ENCODE data around the gene BCAS3.
A peak's percentile ranks its signal among the peaks of the same experiment; 100 is the strongest.

The BCAS3 gene

GRCh38 chr17:60675997-60676396, 1.7 kb upstream of the BCAS3 start:
- no peak for DNase-seq (ENCODE audit: low read depth)

- no peak for DNase-seq (ENCODE audit: low read depth)
Observed at GRCh38 chr17:60676758-60677307, 818 bp upstream of the BCAS3 start.

- DNase-seq (ENCODE audit: low read depth) = no peak
Observed at GRCh38 chr17:60678118-60678444, 430 bp downstream of the BCAS3 start.

DNA sequence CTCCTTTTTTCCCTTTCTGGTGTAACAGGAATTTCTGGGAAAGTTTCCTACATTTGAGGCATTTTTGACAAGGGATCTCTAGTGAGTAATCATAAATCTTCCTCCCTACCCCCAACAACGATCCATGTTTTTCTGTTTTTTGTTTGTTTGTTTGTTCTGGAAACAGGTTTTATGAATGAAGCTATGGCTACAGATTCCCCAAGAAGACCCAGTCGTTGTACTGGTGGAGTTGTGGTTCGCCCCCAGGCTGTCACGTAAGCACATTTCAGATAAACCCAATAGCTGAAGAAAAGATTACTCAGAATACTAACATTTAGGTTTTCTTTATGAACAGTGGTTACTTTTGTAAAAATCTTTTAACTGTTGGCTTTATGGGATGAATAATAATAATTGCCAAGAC, 1.6 kb downstream of the BCAS3 start:
- DNase-seq (ENCODE audit: low read depth) = no peak

DNA sequence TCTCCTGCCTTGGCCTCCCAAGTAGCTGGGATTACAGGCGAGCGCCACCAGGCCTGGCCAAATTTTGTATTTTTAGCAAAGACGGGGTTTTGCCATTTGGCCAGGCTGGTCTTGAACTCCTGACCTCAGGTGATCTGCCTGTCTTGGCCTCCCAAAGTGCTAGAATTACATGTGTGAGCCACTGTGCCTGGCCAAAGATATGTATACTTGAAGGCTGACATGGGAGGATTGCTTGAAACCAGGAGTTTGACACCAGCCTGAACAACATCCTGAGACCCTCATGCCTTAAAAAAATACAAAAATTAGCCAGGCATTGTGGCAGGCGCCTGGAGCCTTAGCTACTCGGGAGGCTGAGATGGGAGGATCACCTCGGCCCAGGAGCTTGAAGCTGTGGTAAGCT, 3.1 kb downstream of the BCAS3 start:
- DNase-seq (ENCODE audit: low read depth) = no peak

GRCh38 chr17:60685437-60685836, 7.8 kb downstream of the BCAS3 start:
- DNase-seq (ENCODE audit: low read depth) = no peak

DNA sequence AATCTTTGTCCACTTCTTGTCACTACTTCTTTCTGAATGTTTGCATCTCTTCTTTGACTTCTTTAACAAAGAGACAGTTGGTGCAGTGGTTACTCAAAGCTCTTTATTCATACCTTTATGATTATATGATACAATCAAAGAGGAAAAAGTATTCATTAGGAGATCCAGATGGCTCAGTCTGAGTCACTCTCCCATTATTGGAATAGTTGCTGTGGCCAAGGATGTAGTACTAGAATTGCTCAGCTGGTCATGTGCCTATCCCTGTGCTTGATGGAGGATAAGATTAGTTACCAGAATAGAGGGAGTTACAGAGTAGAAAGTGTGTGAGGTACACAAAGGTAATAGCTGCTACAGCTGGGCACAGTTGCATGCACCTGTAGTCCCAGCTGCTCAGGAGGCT, 18.3 kb downstream of the BCAS3 start:
- no peak for DNase-seq (ENCODE audit: low read depth)

DNA sequence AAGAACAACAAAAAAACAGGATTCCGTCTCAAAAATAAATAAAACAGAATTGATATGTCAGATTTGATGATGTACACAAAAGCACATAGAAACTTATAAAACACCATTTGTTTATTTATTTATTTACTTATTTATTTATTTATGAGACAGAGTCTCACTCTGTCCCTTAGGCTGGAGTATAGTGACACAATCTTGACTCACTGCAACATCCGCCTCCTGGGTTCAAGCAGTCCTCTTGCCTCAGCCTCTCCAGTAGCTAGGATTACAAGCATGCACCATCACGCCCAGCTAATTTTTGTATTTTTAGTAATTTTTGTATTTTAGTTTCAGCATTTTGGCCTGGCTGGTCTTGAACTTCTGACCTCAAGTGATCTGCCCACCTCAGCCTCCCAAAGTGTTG, 21.4 kb downstream of the BCAS3 start:
- no peak for DNase-seq (ENCODE audit: low read depth)

- no peak for DNase-seq (ENCODE audit: low read depth)
Observed at GRCh38 chr17:60704170-60704569, 26.5 kb downstream of the BCAS3 start.

DNA sequence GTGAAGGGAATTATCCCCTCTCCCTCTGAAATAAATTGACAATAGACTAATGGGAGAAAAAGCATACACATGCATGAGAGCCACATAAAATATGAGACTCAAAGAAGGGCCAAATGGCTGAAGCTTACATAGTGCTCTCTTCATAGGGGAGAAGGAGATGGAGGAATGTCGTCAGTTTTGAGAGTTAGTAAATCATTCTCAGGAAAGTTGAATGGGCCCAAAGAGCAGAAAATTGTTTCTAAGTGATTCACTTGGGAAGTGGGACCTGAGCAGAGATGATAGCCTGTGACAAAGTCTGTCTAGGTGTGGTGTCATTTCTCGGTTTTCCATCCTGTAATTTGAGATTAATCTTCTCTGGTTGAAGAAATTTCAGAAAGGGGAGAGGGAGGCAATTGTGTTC, 35.0 kb downstream of the BCAS3 start:
- DNase-seq (ENCODE audit: low read depth) = no peak

DNA sequence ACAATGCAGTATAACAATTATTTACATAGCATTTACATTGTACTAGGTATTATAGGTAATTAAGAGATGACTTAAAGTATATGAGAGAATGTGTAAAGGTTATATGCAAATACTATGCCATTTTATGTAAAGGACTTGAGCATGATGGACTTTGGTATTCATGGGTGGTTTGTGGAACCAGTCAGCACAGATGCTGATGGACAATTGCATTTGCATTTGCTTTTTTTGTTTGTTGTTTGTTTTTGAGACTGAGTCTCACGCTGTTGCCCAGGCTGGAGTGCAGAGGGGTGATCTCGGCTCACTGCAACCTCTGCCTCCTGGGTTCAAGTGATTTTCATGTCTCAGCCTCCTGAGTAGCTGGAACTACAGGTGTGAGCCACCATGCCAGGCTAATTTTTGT, 36.0 kb downstream of the BCAS3 start:
- no peak for DNase-seq (ENCODE audit: low read depth)

- no peak for DNase-seq (ENCODE audit: low read depth)
Observed at GRCh38 chr17:60716766-60717165, 39.1 kb downstream of the BCAS3 start.

GRCh38 chr17:60717814-60718213, 40.2 kb downstream of the BCAS3 start:
- no peak for DNase-seq (ENCODE audit: low read depth)

DNA sequence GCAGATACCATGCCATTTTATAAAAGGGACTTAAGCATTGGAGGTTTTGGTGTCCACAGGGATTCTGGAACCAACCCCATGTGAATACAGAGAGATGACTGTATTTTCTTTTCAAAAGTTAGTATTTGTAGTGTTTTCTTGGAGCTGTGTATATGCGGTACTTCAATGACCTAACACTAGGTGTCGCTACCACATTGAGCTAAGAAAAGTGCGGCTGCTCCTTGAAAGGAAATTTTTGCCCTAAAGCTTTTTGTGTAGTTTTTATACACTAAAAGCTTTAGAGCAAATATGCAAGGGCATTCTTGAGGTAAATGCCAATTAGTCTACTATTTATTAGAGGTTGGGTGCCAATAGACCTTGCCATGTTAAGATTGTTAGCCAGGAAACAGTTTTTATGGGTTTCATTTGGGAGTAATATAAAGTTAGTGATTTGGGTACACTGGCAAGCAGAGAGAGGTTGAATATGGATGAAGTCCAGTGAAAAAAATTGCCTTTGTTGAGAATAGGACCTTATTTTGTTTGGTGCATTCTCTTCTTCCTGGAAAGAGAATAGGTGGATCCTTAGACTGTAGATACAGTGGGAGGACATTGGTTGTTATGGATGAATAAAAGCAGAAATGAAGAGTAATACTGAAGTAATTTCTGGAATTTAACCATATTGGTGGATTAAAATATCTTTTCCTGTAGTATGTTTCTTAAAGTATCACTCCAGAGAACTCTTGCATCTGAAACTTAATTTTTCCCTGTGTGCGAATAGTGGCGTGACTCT, 43.3 kb downstream of the BCAS3 start:
- peak; percentile 1 for DNase-seq (ENCODE audit: low read depth)

DNA sequence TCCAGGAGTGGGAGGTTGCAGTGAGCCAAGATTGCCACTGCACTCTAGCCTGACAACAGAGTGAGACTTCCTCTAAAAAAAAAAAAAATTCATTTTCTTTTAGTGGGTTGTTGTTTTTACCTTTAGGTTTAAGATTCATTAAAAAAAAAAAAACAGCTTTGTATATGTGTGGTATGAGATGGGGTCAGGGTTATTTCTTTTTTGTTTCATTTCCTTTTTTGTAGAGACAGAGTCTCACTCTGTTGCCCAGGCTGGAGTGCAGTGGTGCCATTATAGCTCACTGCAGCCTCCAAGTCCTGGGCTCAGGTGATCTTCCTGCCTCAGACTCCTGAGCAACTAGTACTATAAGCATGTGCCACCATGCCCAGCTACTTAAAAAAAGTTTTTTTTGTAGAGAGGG, 47.0 kb downstream of the BCAS3 start:
- DNase-seq (ENCODE audit: low read depth) = no peak

- no peak for DNase-seq (ENCODE audit: low read depth)
Observed at GRCh38 chr17:60729854-60730253, 52.2 kb downstream of the BCAS3 start.

- DNase-seq (ENCODE audit: low read depth) = no peak
Observed at GRCh38 chr17:60730273-60730672, 52.6 kb downstream of the BCAS3 start.

- no peak for DNase-seq (ENCODE audit: low read depth)
Observed at GRCh38 chr17:60738287-60738686, 60.6 kb downstream of the BCAS3 start.

DNA sequence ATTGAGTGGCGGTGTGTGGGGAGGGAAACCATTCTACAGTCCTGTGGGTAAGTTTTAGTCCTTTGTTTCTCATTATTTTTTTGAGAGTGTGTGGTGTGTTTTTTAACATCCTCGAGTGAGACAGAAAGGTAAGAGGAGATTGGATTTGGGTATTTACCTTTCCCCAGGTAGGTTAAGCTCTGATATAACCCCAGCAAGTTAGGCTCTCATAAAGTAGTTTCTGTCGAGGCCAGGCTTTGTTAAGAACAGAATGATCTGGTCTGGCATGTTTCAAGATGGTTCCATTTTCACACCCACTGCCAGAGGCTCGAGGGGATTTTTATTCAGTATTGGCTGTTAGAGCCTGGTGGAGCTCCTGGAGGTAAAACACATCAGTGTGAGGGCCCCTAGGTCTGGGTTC, 62.9 kb downstream of the BCAS3 start:
- no peak for DNase-seq (ENCODE audit: low read depth)

GRCh38 chr17:60741031-60741430, 63.4 kb downstream of the BCAS3 start:
- no peak for DNase-seq (ENCODE audit: low read depth)

GRCh38 chr17:60743282-60743681, 65.6 kb downstream of the BCAS3 start:
- no peak for DNase-seq (ENCODE audit: low read depth)

GRCh38 chr17:60743799-60744198, 66.1 kb downstream of the BCAS3 start:
- no peak for DNase-seq (ENCODE audit: low read depth)

GRCh38 chr17:60744355-60744966, 66.8 kb downstream of the BCAS3 start:
- no peak for DNase-seq (ENCODE audit: low read depth)

GRCh38 chr17:60745544-60745943, 67.9 kb downstream of the BCAS3 start:
- no peak for DNase-seq (ENCODE audit: low read depth)
